ENCODE data around the gene PTGR3. TPM values are rescaled to one million over a fixed set of nuclear protein-coding genes. Genes with fewer than 3 reads are reported as not detected.

PTGR3 gene
- total and polyA plus RNA-seq, 2 of the 8 experiments (the other 6 are each of a cell fraction or from before 2014, with no cell fraction given) = 2.0 to 3.6 TPM

DNA sequence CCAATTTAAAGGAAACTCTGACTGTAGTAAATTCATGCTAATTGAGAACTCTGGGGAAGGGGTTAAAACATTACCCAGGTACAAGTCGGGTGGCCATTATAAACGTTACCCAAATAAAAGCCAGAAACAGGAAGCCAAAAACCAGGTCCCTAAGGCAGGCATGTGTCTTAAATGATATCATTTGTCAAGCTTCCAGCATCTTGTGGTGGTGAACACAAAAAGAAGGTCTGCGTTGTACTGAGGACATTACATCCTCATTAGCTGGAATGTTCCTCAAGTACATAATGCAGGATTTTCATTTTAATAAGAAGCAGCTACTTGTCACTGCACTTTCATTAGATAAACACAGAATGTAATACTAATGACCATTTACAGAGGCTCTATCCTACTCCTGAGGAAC, 10.9 kb downstream of the PTGR3 start:
- no peaks in the 10 kb centered on the region for H3K4me1 ChIP-seq (replicated peaks in 1 of 4; ENCODE audit: control insufficient read depth in 3 of 4, insufficient read depth in 4 of 4, low read length in 3 of 4)
- H3K18ac ChIP-seq (ENCODE audit: extremely low read depth, low read length) = no peak overlapping the region
- no peak overlapping the region for H3K9ac ChIP-seq (replicated peaks in 1 of 4; ENCODE audit: extremely low read depth in 1 of 4, low read depth in 3 of 4, low read length in 3 of 4)
- H3K79me1 ChIP-seq (ENCODE audit: low read depth, low read length) = no peaks in the 10 kb centered on the region
- peaks cover 3 to 8% of the 10 kb centered on the region in 2 experiments for H4K20me1 ChIP-seq (replicated peaks in 1 of 2; ENCODE audit: control insufficient read depth in 1 of 2, insufficient read depth in 2 of 2, low read length in 2 of 2)
- POLR2A ChIA-PET (ENCODE audit: partially characterized antibody) = no interaction called here
- H3K4me2 ChIP-seq (ENCODE audit: insufficient read depth in 1 of 2, low read depth in 2 of 2, low read length in 2 of 2) = no peak overlapping the region
- H3K27ac ChIP-seq (ENCODE audit: low read depth, low read length) = no peak overlapping the region
- no peak overlapping the region for H3K4ac ChIP-seq (replicated peaks; ENCODE audit: insufficient read length, low read depth, low read length)
- H4K8ac ChIP-seq (ENCODE audit: extremely low read depth, insufficient read depth, low read length) = no peak overlapping the region
- H4K5ac ChIP-seq (ENCODE audit: insufficient read length, low read depth, low read length) = no peak overlapping the region
- no peak overlapping the region for H2BK120ac ChIP-seq (replicated peaks; ENCODE audit: low read depth, low read length)
- H3K23ac ChIP-seq (ENCODE audit: insufficient read length) = no peak overlapping the region
- DNase-seq (ENCODE audit: low read depth in 1 of 2, low spot score in 2 of 2) (no peak), FAIRE-seq (no peak)
- no peak overlapping the region for H2AK5ac ChIP-seq (ENCODE audit: low read depth, low read length)
- no peak overlapping the region for H4K91ac ChIP-seq (replicated peaks; ENCODE audit: insufficient read length, low read length)
- H3K23me2 ChIP-seq (ENCODE audit: low read depth, low read length) = no peaks in the 10 kb centered on the region
- H3K56ac ChIP-seq (replicated peaks; ENCODE audit: insufficient read length, low read depth, low read length) = no peak overlapping the region
- H2BK15ac ChIP-seq (ENCODE audit: low read length) = no peak overlapping the region
- TF ChIP-seq SP2 (IDR thresholded peaks at IDR 0.05; ENCODE audit: low read length) (no peak), PHF8 (conservative IDR thresholded peaks at IDR 0.05; ENCODE audit: low read depth, low read length) (no peak), EZH2 (IDR thresholded peaks at IDR 0.05; ENCODE audit: low read depth, low read length, severe bottlenecking) (no peak), RBBP5 (IDR thresholded peaks at IDR 0.05; ENCODE audit: borderline replicate concordance, low read depth, low read length) (no peak)
- 92% methylated on average over 3 of the region's 3 CpGs; no CpG with 5 or more reads in 1 of the 2 experiments for WGBS, 2 experiments (ENCODE audit: extremely low coverage in 1 of 2, insufficient coverage in 1 of 2, insufficient read length in 1 of 2, insufficient replicate concordance in 2 of 2, low coverage in 1 of 2, low lambda C conversion rate in 2 of 2, missing lambda C conversion rate in 1 of 2)
- no peak overlapping the region for H2BK5ac ChIP-seq (ENCODE audit: low read depth, low read length)
- peaks cover 0 to 16% (median 7%) of the 10 kb centered on the region in 4 experiments; a peak in 5 of 7 replicates for H3K27me3 ChIP-seq (replicated peaks in 1 of 4; ENCODE audit: control insufficient read depth in 3 of 4, extremely low read depth in 1 of 4, insufficient read depth in 3 of 4, low read length in 3 of 4)
- H3K4me3 ChIP-seq (ENCODE audit: extremely low read depth in 1 of 4, insufficient read depth in 2 of 4, low read depth in 3 of 4, low read length in 4 of 4) = no peak overlapping the region
- CTCF ChIA-PET (ENCODE audit: partially characterized antibody) = interaction anchor here (0.8 kb wide), 1 partner anchor 656 kb away, joined by 3 read pairs; no protein-coding TSS in a partner anchor
- no peak overlapping the region for H2BK20ac ChIP-seq (ENCODE audit: low read length)
- no peaks in the 10 kb centered on the region for H3K36me3 ChIP-seq (ENCODE audit: control insufficient read depth in 2 of 4, insufficient read depth in 4 of 4, low read length in 3 of 4)
- no peak overlapping the region for H2BK12ac ChIP-seq (ENCODE audit: low read depth, low read length)
- no peak overlapping the region for H3K14ac ChIP-seq (ENCODE audit: insufficient read length)
- H2AFZ ChIP-seq (ENCODE audit: low read length) = no peak overlapping the region
- H3K79me2 ChIP-seq (ENCODE audit: control insufficient read depth in 1 of 2, insufficient read depth in 2 of 2, low read length in 2 of 2) = no peaks in the 10 kb centered on the region
- no peaks in the 10 kb centered on the region for H3K9me3 ChIP-seq (ENCODE audit: insufficient read depth in 2 of 2, low read depth in 1 of 2, low read length in 1 of 2)

Measured in H1 (cell line).